ENCODE measurements around the gene SLC4A8.

SLC4A8 gene

DNA sequence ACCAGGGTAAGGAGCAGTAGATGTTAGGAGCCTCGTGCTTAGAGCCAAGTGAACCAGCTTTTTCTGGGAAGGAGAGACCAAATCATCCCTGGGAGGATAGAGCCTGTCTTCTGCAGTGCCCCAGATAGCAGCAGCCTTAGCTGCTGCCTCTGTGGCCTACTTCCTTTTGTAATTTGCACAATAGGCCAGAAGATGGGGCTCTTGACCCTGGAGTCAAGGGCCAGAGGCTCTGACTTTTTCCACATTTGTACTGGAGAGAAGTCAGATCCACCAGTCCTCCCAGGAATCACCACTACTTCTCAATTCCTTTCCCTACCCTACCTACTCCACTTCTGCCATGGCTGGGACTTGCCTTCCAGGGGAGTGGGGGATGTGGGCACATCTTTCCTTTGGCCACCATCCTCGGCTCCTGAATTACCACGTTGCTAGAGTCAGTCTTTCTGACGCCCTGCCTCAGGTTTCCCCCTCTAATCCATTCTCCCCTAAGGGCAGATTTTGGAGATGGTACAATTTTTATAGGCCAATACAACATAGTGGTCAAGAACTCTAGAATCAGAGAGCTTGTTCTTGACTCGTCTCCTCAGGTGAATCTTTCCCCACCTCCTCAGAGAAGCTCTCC is 3.3 kb upstream of the SLC4A8 start:
- 13% methylated on average over 1 of the region's 5 CpGs for WGBS (ENCODE audit: insufficient coverage)
- no peaks in the 10 kb centered on the region for H3K9me3 ChIP-seq (ENCODE audit: control extremely low read depth in 1 of 5, control insufficient read depth in 4 of 5, insufficient read depth in 2 of 5, low read depth in 1 of 5, low read length in 4 of 5)
- ChIA-PET POLR2A (interaction anchor here (0.5 kb wide), 1 partner anchor 38 kb away, joined by 5 read pairs; no protein-coding TSS in a partner anchor), CTCF (interaction anchor here (0.6 to 11.1 kb wide), 39 partner anchors 8 to 458 kb away, joined by 3 to 118 read pairs (median 5); partner anchors contain the start of gene GALNT6)
- no peaks in the 10 kb centered on the region for H3K36me3 ChIP-seq (ENCODE audit: control insufficient read depth in 4 of 4, insufficient read depth in 4 of 4, low read length in 3 of 4)
- peak; percentile 57 to 79 (median 70) for DNase-seq
- H3K27ac ChIP-seq (ENCODE audit: insufficient read depth in 1 of 2, low read depth in 1 of 2, low read length in 2 of 2, poor library complexity in 1 of 2, severe bottlenecking in 2 of 2) = no peak overlapping the region
- peaks cover 0 to 3% (median 0%) of the 10 kb centered on the region in 5 experiments for H3K27me3 ChIP-seq (replicated peaks in 2 of 5; ENCODE audit: control insufficient read depth in 4 of 5, insufficient read depth in 5 of 5, low read length in 4 of 5)
- peaks cover 5 to 13% (median 12%) of the 10 kb centered on the region in 4 experiments for H3K4me1 ChIP-seq (ENCODE audit: control extremely low read depth in 1 of 4, control insufficient read depth in 4 of 4, insufficient read depth in 4 of 4, low read length in 3 of 4)
- H3K4me3 ChIP-seq (ENCODE audit: control insufficient read depth in 1 of 7, extremely low read depth in 1 of 7, insufficient read depth in 4 of 7, low read depth in 2 of 7, low read length in 6 of 7) = no peak overlapping the region

DNA sequence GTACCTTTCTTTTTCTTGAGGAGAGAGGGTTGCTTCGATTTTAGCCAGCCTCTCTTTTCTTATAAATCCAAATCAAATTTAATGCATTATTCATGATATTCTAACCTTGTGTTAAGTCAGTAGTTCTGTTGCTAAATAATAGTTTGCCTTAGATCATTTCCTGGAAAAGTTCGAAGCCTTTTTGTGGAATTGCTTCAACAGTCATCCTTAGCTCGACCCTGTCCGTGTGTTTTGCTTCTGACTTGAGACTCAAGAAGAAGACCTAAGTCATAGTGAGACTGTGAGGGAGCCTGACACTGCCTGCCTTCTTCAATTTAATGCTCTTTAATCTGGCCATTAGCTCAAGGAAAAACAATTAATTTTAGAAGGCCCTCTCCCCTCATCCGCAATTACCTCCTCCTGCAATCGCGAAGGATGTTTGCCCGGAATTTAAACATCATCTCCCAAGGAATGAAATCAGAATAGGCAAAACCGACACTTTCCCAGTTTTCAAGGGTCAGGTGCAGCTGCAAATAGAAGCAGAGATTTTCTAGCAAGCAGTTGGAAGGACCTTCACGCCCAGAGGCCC is 453 bp upstream of the SLC4A8 start:
- H3K9me3 ChIP-seq (ENCODE audit: control extremely low read depth in 1 of 5, control insufficient read depth in 4 of 5, insufficient read depth in 2 of 5, low read depth in 1 of 5, low read length in 4 of 5) = no peaks in the 10 kb centered on the region
- peak in 1 of 3 donors; percentile 19 for DNase-seq
- POLR2A ChIA-PET = interaction anchor here (0.6 kb wide), 1 partner anchor 98 kb away, joined by 3 read pairs; no protein-coding TSS in a partner anchor
- 28% methylated on average over 9 of the region's 10 CpGs for WGBS (ENCODE audit: insufficient coverage)
- CTCF ChIA-PET = interaction anchor here (0.7 to 11.1 kb wide), 9 partner anchors 13 to 481 kb away, joined by 3 to 118 read pairs (median 4); no protein-coding TSS in a partner anchor
- peaks cover 5 to 13% (median 12%) of the 10 kb centered on the region in 4 experiments for H3K4me1 ChIP-seq (ENCODE audit: control extremely low read depth in 1 of 4, control insufficient read depth in 4 of 4, insufficient read depth in 4 of 4, low read length in 3 of 4)
- no peak overlapping the region for H3K27ac ChIP-seq (ENCODE audit: insufficient read depth in 1 of 2, low read depth in 1 of 2, low read length in 2 of 2, poor library complexity in 1 of 2, severe bottlenecking in 2 of 2)
- no peaks in the 10 kb centered on the region for H3K36me3 ChIP-seq (ENCODE audit: control insufficient read depth in 4 of 4, insufficient read depth in 4 of 4, low read length in 3 of 4)
- H3K27me3 ChIP-seq (replicated peaks in 2 of 5; ENCODE audit: control insufficient read depth in 4 of 5, insufficient read depth in 5 of 5, low read length in 4 of 5) = peaks cover 0 to 3% (median 0%) of the 10 kb centered on the region in 5 experiments
- peak overlapping the region in 6 of 7 experiments; percentile 51 to 78 (median 64) for H3K4me3 ChIP-seq (ENCODE audit: control insufficient read depth in 1 of 7, extremely low read depth in 1 of 7, insufficient read depth in 4 of 7, low read depth in 2 of 7, low read length in 6 of 7)

GRCh38 chr12:51428256-51428655 is 3.6 kb downstream of the SLC4A8 start:
- Histone ChIP-seq H3K4me1 (ENCODE audit: control extremely low read depth in 1 of 4, control insufficient read depth in 4 of 4, insufficient read depth in 4 of 4, low read length in 3 of 4) (peaks cover 5 to 19% (median 12%) of the 10 kb centered on the region in 4 experiments), H3K36me3 (ENCODE audit: control insufficient read depth in 4 of 4, insufficient read depth in 4 of 4, low read length in 3 of 4) (no peaks in the 10 kb centered on the region), H3K27me3 (replicated peaks in 2 of 5; ENCODE audit: control insufficient read depth in 4 of 5, insufficient read depth in 5 of 5, low read length in 4 of 5) (peaks cover 0 to 3% (median 0%) of the 10 kb centered on the region in 5 experiments), H3K4me3 (ENCODE audit: control insufficient read depth in 1 of 7, extremely low read depth in 1 of 7, insufficient read depth in 4 of 7, low read depth in 2 of 7, low read length in 6 of 7) (no peak overlapping the region), H3K9me3 (ENCODE audit: control extremely low read depth in 1 of 5, control insufficient read depth in 4 of 5, insufficient read depth in 2 of 5, low read depth in 1 of 5, low read length in 4 of 5) (no peaks in the 10 kb centered on the region), H3K27ac (ENCODE audit: insufficient read depth in 1 of 2, low read depth in 1 of 2, low read length in 2 of 2, poor library complexity in 1 of 2, severe bottlenecking in 2 of 2) (no peak overlapping the region)
- 96% methylated on average over 4 of the region's 4 CpGs for WGBS (ENCODE audit: insufficient coverage)
- POLR2A ChIA-PET = no interaction called here
- no peak for DNase-seq
- CTCF ChIA-PET = interaction anchor here (1.0 to 11.1 kb wide), 8 partner anchors 9 to 108 kb away, joined by 3 to 118 read pairs (median 4); no protein-coding TSS in a partner anchor

DNA sequence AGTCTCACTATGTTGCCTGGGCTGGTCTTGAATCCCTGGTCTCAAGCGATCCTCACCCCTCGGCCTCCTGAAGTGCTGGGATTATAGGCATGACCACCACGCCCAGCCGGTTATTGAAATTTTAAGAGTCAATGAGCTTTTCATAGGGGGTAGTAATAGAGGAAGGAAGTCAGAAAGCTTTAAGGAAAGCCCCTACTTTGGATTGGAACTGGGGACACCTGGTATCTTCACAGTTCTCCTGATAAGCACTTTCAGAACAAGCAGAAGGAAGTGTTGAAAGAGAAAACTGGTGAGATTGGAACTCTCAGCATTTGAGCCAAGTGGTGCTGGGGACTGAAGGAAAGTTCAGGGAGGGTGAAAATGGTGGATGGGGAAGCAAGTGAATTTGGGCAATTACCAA is 5.1 kb downstream of the SLC4A8 start:
- 93% methylated on average over 4 of the region's 4 CpGs for WGBS (ENCODE audit: insufficient coverage)
- H3K36me3 ChIP-seq (ENCODE audit: control insufficient read depth in 4 of 4, insufficient read depth in 4 of 4, low read length in 3 of 4) = no peaks in the 10 kb centered on the region
- CTCF ChIA-PET = interaction anchor here (1.4 to 11.1 kb wide), 5 partner anchors 8 to 102 kb away, joined by 3 to 118 read pairs (median 6); no protein-coding TSS in a partner anchor
- H3K27ac ChIP-seq (ENCODE audit: insufficient read depth in 1 of 2, low read depth in 1 of 2, low read length in 2 of 2, poor library complexity in 1 of 2, severe bottlenecking in 2 of 2) = no peak overlapping the region
- H3K4me3 ChIP-seq (ENCODE audit: control insufficient read depth in 1 of 7, extremely low read depth in 1 of 7, insufficient read depth in 4 of 7, low read depth in 2 of 7, low read length in 6 of 7) = no peak overlapping the region
- POLR2A ChIA-PET = interaction anchor here (0.7 kb wide), 1 partner anchor 554 kb away, joined by 3 read pairs; no protein-coding TSS in a partner anchor
- H3K4me1 ChIP-seq (ENCODE audit: control extremely low read depth in 1 of 4, control insufficient read depth in 4 of 4, insufficient read depth in 4 of 4, low read length in 3 of 4) = peaks cover 0 to 20% (median 7%) of the 10 kb centered on the region in 4 experiments
- H3K27me3 ChIP-seq (replicated peaks in 2 of 5; ENCODE audit: control insufficient read depth in 4 of 5, insufficient read depth in 5 of 5, low read length in 4 of 5) = peaks cover 0 to 3% (median 0%) of the 10 kb centered on the region in 5 experiments
- H3K9me3 ChIP-seq (ENCODE audit: control extremely low read depth in 1 of 5, control insufficient read depth in 4 of 5, insufficient read depth in 2 of 5, low read depth in 1 of 5, low read length in 4 of 5) = no peaks in the 10 kb centered on the region
- DNase-seq = peak in 2 of 3 donors; percentile 31 to 39

- H3K9me3 ChIP-seq (ENCODE audit: control extremely low read depth in 1 of 5, control insufficient read depth in 4 of 5, insufficient read depth in 2 of 5, low read depth in 1 of 5, low read length in 4 of 5) = no peaks in the 10 kb centered on the region
- H3K4me3 ChIP-seq (ENCODE audit: control insufficient read depth in 1 of 7, extremely low read depth in 1 of 7, insufficient read depth in 4 of 7, low read depth in 2 of 7, low read length in 6 of 7) = no peak overlapping the region
- H3K4me1 ChIP-seq (ENCODE audit: control extremely low read depth in 1 of 4, control insufficient read depth in 4 of 4, insufficient read depth in 4 of 4, low read length in 3 of 4) = peaks cover 0 to 14% (median 3%) of the 10 kb centered on the region in 4 experiments
- POLR2A ChIA-PET = no interaction called here
- H3K36me3 ChIP-seq (ENCODE audit: control insufficient read depth in 4 of 4, insufficient read depth in 4 of 4, low read length in 3 of 4) = no peaks in the 10 kb centered on the region
- no CpG with 5 or more reads among the region's 4 CpGs for WGBS (ENCODE audit: insufficient coverage)
- H3K27me3 ChIP-seq (replicated peaks in 2 of 5; ENCODE audit: control insufficient read depth in 4 of 5, insufficient read depth in 5 of 5, low read length in 4 of 5) = no peaks in the 10 kb centered on the region
- CTCF ChIA-PET = interaction anchor here (1.4 to 11.1 kb wide), 4 partner anchors 8 to 102 kb away, joined by 3 to 118 read pairs (median 7); no protein-coding TSS in a partner anchor
- no peak overlapping the region for H3K27ac ChIP-seq (ENCODE audit: insufficient read depth in 1 of 2, low read depth in 1 of 2, low read length in 2 of 2, poor library complexity in 1 of 2, severe bottlenecking in 2 of 2)
- DNase-seq = no peak
These were observed 5.7 kb downstream of the SLC4A8 start for GRCh38 chr12:51430196-51430895.

GRCh38 chr12:51432921-51433320 is 8.3 kb downstream of the SLC4A8 start:
- H3K4me3 ChIP-seq (ENCODE audit: control insufficient read depth in 1 of 7, extremely low read depth in 1 of 7, insufficient read depth in 4 of 7, low read depth in 2 of 7, low read length in 6 of 7) = no peak overlapping the region
- H3K4me1 ChIP-seq (ENCODE audit: control extremely low read depth in 1 of 4, control insufficient read depth in 4 of 4, insufficient read depth in 4 of 4, low read length in 3 of 4) = peaks cover 0 to 14% (median 10%) of the 10 kb centered on the region in 4 experiments
- H3K36me3 ChIP-seq (ENCODE audit: control insufficient read depth in 4 of 4, insufficient read depth in 4 of 4, low read length in 3 of 4) = no peaks in the 10 kb centered on the region
- ChIA-PET POLR2A (interaction anchor here (0.6 kb wide), 1 partner anchor 940 kb away, joined by 3 read pairs; no protein-coding TSS in a partner anchor), CTCF (interaction anchor here (1.3 to 2.1 kb wide), 3 partner anchors 11 to 381 kb away, joined by 3 to 8 read pairs (median 3); a partner anchor contains a TSS)
- WGBS (ENCODE audit: insufficient coverage) = 45% methylated on average over 1 of the region's 2 CpGs
- no peaks in the 10 kb centered on the region for H3K27me3 ChIP-seq (replicated peaks in 2 of 5; ENCODE audit: control insufficient read depth in 4 of 5, insufficient read depth in 5 of 5, low read length in 4 of 5)
- DNase-seq = no peak
- H3K9me3 ChIP-seq (ENCODE audit: control extremely low read depth in 1 of 5, control insufficient read depth in 4 of 5, insufficient read depth in 2 of 5, low read depth in 1 of 5, low read length in 4 of 5) = no peaks in the 10 kb centered on the region
- H3K27ac ChIP-seq (ENCODE audit: insufficient read depth in 1 of 2, low read depth in 1 of 2, low read length in 2 of 2, poor library complexity in 1 of 2, severe bottlenecking in 2 of 2) = no peak overlapping the region

All from common myeloid progenitor, CD34-positive (primary cell).